ENCODE results near the gene NPM3.
A peak's percentile ranks its signal among the peaks of the same experiment; 100 is the strongest.

NPM3 gene

GRCh38 chr10:101818119-101818871 is 35.0 kb upstream of the NPM3 start, which contains the start of gene OGA:
Gene OGA, minus strand, starts transcription at chr10:101818444. Its CDS starts 422 bp downstream, at chr10:101818022.
- H3K4me1 ChIP-seq (ENCODE audit: control insufficient read depth in 2 of 2, insufficient read depth in 1 of 2, low read depth in 1 of 2, low read length in 2 of 2): peaks cover 2 to 10% of the 10 kb centered on the region in 2 donors
- peak within 1 kb of the TSS; percentile 95 for H3K9ac ChIP-seq (ENCODE audit: low read depth, low read length, poor library complexity)
- H2BK5ac ChIP-seq (ENCODE audit: low read length): peak within 1 kb of the TSS; percentile 94
- no peak within 1 kb of the TSS for H3K14ac ChIP-seq (ENCODE audit: low read length)
- no peak within 1 kb of the TSS for H2BK12ac ChIP-seq (ENCODE audit: low read length)
- no peak within 1 kb of the TSS for H2BK120ac ChIP-seq (ENCODE audit: low read depth, low read length)
- peak; percentile 99 for DNase-seq (ENCODE audit: low spot score)
- H2AK5ac ChIP-seq (ENCODE audit: low read depth, low read length): peak within 1 kb of the TSS; percentile 89
- WGBS, 2 donors (ENCODE audit: extremely low coverage in 2 of 2, insufficient read length in 2 of 2, insufficient replicate concordance in 1 of 2): no CpG with 5 or more reads among the region's 47 CpGs
- no peaks in the 10 kb centered on the region for H3K27me3 ChIP-seq (ENCODE audit: control insufficient read depth in 3 of 3, insufficient read depth in 3 of 3, low read depth in 1 of 3, low read length in 3 of 3)
- no peak within 1 kb of the TSS for H2BK15ac ChIP-seq (ENCODE audit: low read length)
- H3K4ac ChIP-seq (ENCODE audit: low read length): no peak within 1 kb of the TSS
- no peak within 1 kb of the TSS for H4K91ac ChIP-seq (ENCODE audit: low read depth, low read length, poor library complexity)
- H3K18ac ChIP-seq (ENCODE audit: low read length): peak within 1 kb of the TSS; percentile 100
- peak within 1 kb of the TSS; percentile 50 for H3K23ac ChIP-seq (ENCODE audit: low read depth, low read length, poor library complexity)
- no peak within 1 kb of the TSS for H4K8ac ChIP-seq (ENCODE audit: low read depth, low read length)
- H3K27ac ChIP-seq (replicated peaks; ENCODE audit: low read length): peak within 1 kb of the TSS; percentile 96
- H3K4me3 ChIP-seq (ENCODE audit: low read length in 2 of 2): peak within 1 kb of the TSS; percentile 86 to 99
- H3K79me1 ChIP-seq (ENCODE audit: low read depth, low read length): no peaks in the 10 kb centered on the region
- H3K9me3 ChIP-seq (replicated peaks in 1 of 2; ENCODE audit: control insufficient read depth in 2 of 2, insufficient read depth in 1 of 2, low read depth in 1 of 2, low read length in 2 of 2): no peaks in the 10 kb centered on the region
- peak within 1 kb of the TSS; percentile 82 for H2AFZ ChIP-seq (ENCODE audit: low read length)
- peaks cover 0 to 18% of the 10 kb centered on the region in 2 donors for H3K36me3 ChIP-seq (replicated peaks in 1 of 2; ENCODE audit: control insufficient read depth in 2 of 2, insufficient read depth in 2 of 2, low read length in 2 of 2)
- H3K4me2 ChIP-seq (ENCODE audit: insufficient read depth, low read length, poor library complexity, severe bottlenecking): peak within 1 kb of the TSS; percentile 63

- Histone ChIP-seq H2BK120ac (ENCODE audit: low read depth, low read length) (no peak overlapping the region), H4K91ac (ENCODE audit: low read depth, low read length, poor library complexity) (no peak overlapping the region), H3K79me1 (ENCODE audit: low read depth, low read length) (no peaks in the 10 kb centered on the region), H3K14ac (ENCODE audit: low read length) (no peak overlapping the region), H2BK15ac (ENCODE audit: low read length) (no peak overlapping the region), H3K4ac (ENCODE audit: low read length) (no peak overlapping the region), H3K4me2 (ENCODE audit: insufficient read depth, low read length, poor library complexity, severe bottlenecking) (peak overlapping the region; percentile 51), H4K8ac (ENCODE audit: low read depth, low read length) (no peak overlapping the region), H2BK12ac (ENCODE audit: low read length) (no peak overlapping the region), H3K4me1 (ENCODE audit: control insufficient read depth in 2 of 2, insufficient read depth in 1 of 2, low read depth in 1 of 2, low read length in 2 of 2) (peaks cover 2 to 10% of the 10 kb centered on the region in 2 donors), H3K9ac (ENCODE audit: low read depth, low read length, poor library complexity) (peak overlapping the region; percentile 95), H2AK5ac (ENCODE audit: low read depth, low read length) (peak overlapping the region; percentile 89), H3K23ac (ENCODE audit: low read depth, low read length, poor library complexity) (peak overlapping the region; percentile 50), H3K9me3 (replicated peaks in 1 of 2; ENCODE audit: control insufficient read depth in 2 of 2, insufficient read depth in 1 of 2, low read depth in 1 of 2, low read length in 2 of 2) (no peaks in the 10 kb centered on the region), H3K27ac (replicated peaks; ENCODE audit: low read length) (peak overlapping the region; percentile 96), H2AFZ (ENCODE audit: low read length) (peak overlapping the region; percentile 74), H2BK5ac (ENCODE audit: low read length) (peak overlapping the region; percentile 94), H3K18ac (ENCODE audit: low read length) (peak overlapping the region; percentile 93), H3K27me3 (ENCODE audit: control insufficient read depth in 3 of 3, insufficient read depth in 3 of 3, low read depth in 1 of 3, low read length in 3 of 3) (no peaks in the 10 kb centered on the region), H3K36me3 (replicated peaks in 1 of 2; ENCODE audit: control insufficient read depth in 2 of 2, insufficient read depth in 2 of 2, low read length in 2 of 2) (peaks cover 2 to 26% of the 10 kb centered on the region in 2 donors), H3K4me3 (ENCODE audit: low read length in 2 of 2) (peak overlapping the region; percentile 86 to 99)
- no CpG with 5 or more reads among the region's 44 CpGs for WGBS, 2 donors (ENCODE audit: extremely low coverage in 2 of 2, insufficient read length in 2 of 2, insufficient replicate concordance in 1 of 2)
- no peak for DNase-seq (ENCODE audit: low spot score)
Observed at GRCh38 chr10:101817337-101818118, 34.3 kb upstream of the NPM3 start.

- H4K91ac ChIP-seq (ENCODE audit: low read depth, low read length, poor library complexity): no peak overlapping the region
- H3K4ac ChIP-seq (ENCODE audit: low read length): no peak overlapping the region
- no peak overlapping the region for H2BK15ac ChIP-seq (ENCODE audit: low read length)
- DNase-seq (ENCODE audit: low spot score): no peak
- H2AFZ ChIP-seq (ENCODE audit: low read length): no peak overlapping the region
- H3K27ac ChIP-seq (replicated peaks; ENCODE audit: low read length): no peak overlapping the region
- H2BK5ac ChIP-seq (ENCODE audit: low read length): no peak overlapping the region
- no peaks in the 10 kb centered on the region for H3K9me3 ChIP-seq (replicated peaks in 1 of 2; ENCODE audit: control insufficient read depth in 2 of 2, insufficient read depth in 1 of 2, low read depth in 1 of 2, low read length in 2 of 2)
- peaks cover 2 to 32% of the 10 kb centered on the region in 2 donors for H3K36me3 ChIP-seq (replicated peaks in 1 of 2; ENCODE audit: control insufficient read depth in 2 of 2, insufficient read depth in 2 of 2, low read length in 2 of 2)
- no peak overlapping the region for H4K8ac ChIP-seq (ENCODE audit: low read depth, low read length)
- no peak overlapping the region for H2AK5ac ChIP-seq (ENCODE audit: low read depth, low read length)
- no CpG with 5 or more reads among the region's 14 CpGs for WGBS, 2 donors (ENCODE audit: extremely low coverage in 2 of 2, insufficient read length in 2 of 2, insufficient replicate concordance in 1 of 2)
- H2BK12ac ChIP-seq (ENCODE audit: low read length): no peak overlapping the region
- peak overlapping the region; percentile 86 to 99 for H3K4me3 ChIP-seq (ENCODE audit: low read length in 2 of 2)
- H3K27me3 ChIP-seq (ENCODE audit: control insufficient read depth in 3 of 3, insufficient read depth in 3 of 3, low read depth in 1 of 3, low read length in 3 of 3): no peaks in the 10 kb centered on the region
- H3K14ac ChIP-seq (ENCODE audit: low read length): no peak overlapping the region
- no peak overlapping the region for H3K23ac ChIP-seq (ENCODE audit: low read depth, low read length, poor library complexity)
- H3K18ac ChIP-seq (ENCODE audit: low read length): no peak overlapping the region
- H3K4me1 ChIP-seq (ENCODE audit: control insufficient read depth in 2 of 2, insufficient read depth in 1 of 2, low read depth in 1 of 2, low read length in 2 of 2): peaks cover 2 to 10% of the 10 kb centered on the region in 2 donors
- no peak overlapping the region for H3K9ac ChIP-seq (ENCODE audit: low read depth, low read length, poor library complexity)
- H2BK120ac ChIP-seq (ENCODE audit: low read depth, low read length): no peak overlapping the region
- peak overlapping the region; percentile 51 for H3K4me2 ChIP-seq (ENCODE audit: insufficient read depth, low read length, poor library complexity, severe bottlenecking)
- no peaks in the 10 kb centered on the region for H3K79me1 ChIP-seq (ENCODE audit: low read depth, low read length)
Observed at GRCh38 chr10:101816913-101817336, 33.7 kb upstream of the NPM3 start.

- no peak overlapping the region for H2BK15ac ChIP-seq (ENCODE audit: low read length)
- H3K4me3 ChIP-seq (ENCODE audit: low read length in 2 of 2): peak overlapping the region; percentile 84 to 86
- H2BK12ac ChIP-seq (ENCODE audit: low read length): no peak overlapping the region
- no peak for DNase-seq (ENCODE audit: low spot score)
- H3K18ac ChIP-seq (ENCODE audit: low read length): no peak overlapping the region
- no peak overlapping the region for H2AK5ac ChIP-seq (ENCODE audit: low read depth, low read length)
- no peaks in the 10 kb centered on the region for H3K27me3 ChIP-seq (ENCODE audit: control insufficient read depth in 3 of 3, insufficient read depth in 3 of 3, low read depth in 1 of 3, low read length in 3 of 3)
- H3K79me1 ChIP-seq (ENCODE audit: low read depth, low read length): no peaks in the 10 kb centered on the region
- no peak overlapping the region for H4K91ac ChIP-seq (ENCODE audit: low read depth, low read length, poor library complexity)
- no peak overlapping the region for H2BK120ac ChIP-seq (ENCODE audit: low read depth, low read length)
- peaks cover 3 to 37% of the 10 kb centered on the region in 2 donors for H3K36me3 ChIP-seq (replicated peaks in 1 of 2; ENCODE audit: control insufficient read depth in 2 of 2, insufficient read depth in 2 of 2, low read length in 2 of 2)
- peak overlapping the region; percentile 55 for H3K4me2 ChIP-seq (ENCODE audit: insufficient read depth, low read length, poor library complexity, severe bottlenecking)
- H3K27ac ChIP-seq (replicated peaks; ENCODE audit: low read length): no peak overlapping the region
- no peak overlapping the region for H3K23ac ChIP-seq (ENCODE audit: low read depth, low read length, poor library complexity)
- H4K8ac ChIP-seq (ENCODE audit: low read depth, low read length): no peak overlapping the region
- no peak overlapping the region for H3K4ac ChIP-seq (ENCODE audit: low read length)
- no peaks in the 10 kb centered on the region for H3K9me3 ChIP-seq (replicated peaks in 1 of 2; ENCODE audit: control insufficient read depth in 2 of 2, insufficient read depth in 1 of 2, low read depth in 1 of 2, low read length in 2 of 2)
- peaks cover 2 to 10% of the 10 kb centered on the region in 2 donors for H3K4me1 ChIP-seq (ENCODE audit: control insufficient read depth in 2 of 2, insufficient read depth in 1 of 2, low read depth in 1 of 2, low read length in 2 of 2)
- H2AFZ ChIP-seq (ENCODE audit: low read length): no peak overlapping the region
- H3K9ac ChIP-seq (ENCODE audit: low read depth, low read length, poor library complexity): no peak overlapping the region
- no CpG with 5 or more reads among the region's 5 CpGs for WGBS, 2 donors (ENCODE audit: extremely low coverage in 2 of 2, insufficient read length in 2 of 2, insufficient replicate concordance in 1 of 2)
- H3K14ac ChIP-seq (ENCODE audit: low read length): no peak overlapping the region
- no peak overlapping the region for H2BK5ac ChIP-seq (ENCODE audit: low read length)
Observed at GRCh38 chr10:101816376-101816775, 33.1 kb upstream of the NPM3 start.
